ENCODE measurements around the gene SPOP.

The SPOP gene

GRCh38 chr17:49549691-49550678, 127.9 kb downstream of the SPOP start:
- Histone ChIP-seq H3K4me1 (ENCODE audit: insufficient read depth, low read length) (peaks cover 26% of the 10 kb centered on the region), H3K9me3 (ENCODE audit: control insufficient read depth, insufficient read depth, low read length) (no peaks in the 10 kb centered on the region), H3K9ac (ENCODE audit: low read depth, low read length) (no peak overlapping the region)

GRCh38 chr17:49549311-49549605, 128.6 kb downstream of the SPOP start:
- Histone ChIP-seq H3K36me3 (ENCODE audit: insufficient read depth, low read length) (no peaks in the 10 kb centered on the region), H3K9me3 (ENCODE audit: control insufficient read depth, insufficient read depth, low read length) (no peaks in the 10 kb centered on the region), H3K4me1 (ENCODE audit: insufficient read depth, low read length) (peaks cover 30% of the 10 kb centered on the region), H3K9ac (ENCODE audit: low read depth, low read length) (no peak overlapping the region)

More at GRCh38 chr17:49549691-49550678, 127.9 kb downstream of the SPOP start:
- no peaks in the 10 kb centered on the region for H3K36me3 ChIP-seq (ENCODE audit: insufficient read depth, low read length)

All from ES-I3 (cell line).